GM04503 (cell line): ENCODE results near the gene RHOV.

Experiments
- DNase-seq: peaks from one replicate; pipeline ENCODE4 v3.0.0-alpha.2; 2012; ENCODE audit warnings: low read depth

The RHOV gene

DNA sequence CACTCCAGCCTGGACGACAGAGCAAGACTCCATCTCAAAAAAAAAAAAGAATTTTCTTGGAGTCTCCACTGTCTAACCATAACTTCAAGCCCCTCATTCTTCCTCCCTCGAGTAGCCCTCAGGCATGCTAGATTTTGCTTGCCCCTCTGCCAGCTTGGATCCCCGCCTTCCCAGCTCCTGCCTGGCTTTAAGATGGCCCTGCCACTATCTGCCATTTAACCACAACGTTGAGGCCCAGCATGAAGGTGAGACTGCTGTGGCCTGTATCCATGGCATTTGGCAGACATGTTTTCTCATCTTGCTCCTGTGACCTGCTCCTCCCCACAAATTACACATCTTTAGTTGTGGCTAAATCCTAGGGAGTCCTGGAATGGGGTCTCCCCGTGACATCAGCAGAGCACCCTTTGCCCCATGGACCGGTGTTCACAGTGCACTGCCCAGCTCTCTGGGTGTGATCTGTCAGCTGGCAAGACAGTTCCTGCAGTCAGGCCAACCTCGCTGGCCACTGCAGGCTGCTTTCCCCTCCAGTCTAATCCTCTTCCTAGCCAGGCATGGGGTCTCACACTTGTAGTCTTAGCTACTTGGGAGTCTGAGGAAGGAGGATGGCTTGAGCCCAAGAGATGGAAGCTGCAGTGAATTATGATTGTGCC lies 30.6 kb upstream of the RHOV start:
- DNase-seq = no peak

DNA sequence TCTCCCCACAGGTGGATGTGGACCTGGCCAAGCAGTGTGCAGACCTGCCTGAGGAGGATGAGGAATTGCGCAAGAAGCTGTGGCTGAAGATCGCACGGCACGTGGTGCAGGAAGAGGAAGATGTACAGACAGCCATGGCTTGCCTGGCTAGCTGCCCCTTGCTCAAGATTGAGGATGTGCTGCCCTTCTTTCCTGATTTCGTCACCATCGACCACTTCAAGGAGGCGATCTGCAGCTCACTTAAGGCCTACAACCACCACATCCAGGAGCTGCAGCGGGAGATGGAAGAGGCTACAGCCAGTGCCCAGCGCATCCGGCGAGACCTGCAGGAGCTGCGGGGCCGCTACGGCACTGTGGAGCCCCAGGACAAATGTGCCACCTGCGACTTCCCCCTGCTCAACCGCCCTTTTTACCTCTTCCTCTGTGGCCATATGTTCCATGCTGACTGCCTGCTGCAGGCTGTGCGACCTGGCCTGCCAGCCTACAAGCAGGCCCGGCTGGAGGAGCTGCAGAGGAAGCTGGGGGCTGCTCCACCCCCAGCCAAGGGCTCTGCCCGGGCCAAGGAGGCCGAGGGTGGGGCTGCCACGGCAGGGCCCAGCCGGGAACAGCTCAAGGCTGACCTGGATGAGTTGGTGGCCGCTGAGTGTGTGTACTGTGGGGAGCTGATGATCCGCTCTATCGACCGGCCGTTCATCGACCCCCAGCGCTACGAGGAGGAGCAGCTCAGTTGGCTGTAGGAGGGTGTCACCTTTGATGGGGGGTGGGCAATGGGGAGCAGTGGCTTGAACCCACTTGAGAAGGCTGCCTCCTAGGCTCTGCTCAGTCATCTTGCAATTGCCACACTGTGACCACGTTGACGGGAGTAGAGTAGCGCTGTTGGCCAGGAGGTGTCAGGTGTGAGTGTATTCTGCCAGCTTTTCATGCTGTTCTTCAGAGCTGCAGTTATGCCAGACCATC lies 28.8 kb upstream of the RHOV start:
- DNase-seq = no peak

DNA sequence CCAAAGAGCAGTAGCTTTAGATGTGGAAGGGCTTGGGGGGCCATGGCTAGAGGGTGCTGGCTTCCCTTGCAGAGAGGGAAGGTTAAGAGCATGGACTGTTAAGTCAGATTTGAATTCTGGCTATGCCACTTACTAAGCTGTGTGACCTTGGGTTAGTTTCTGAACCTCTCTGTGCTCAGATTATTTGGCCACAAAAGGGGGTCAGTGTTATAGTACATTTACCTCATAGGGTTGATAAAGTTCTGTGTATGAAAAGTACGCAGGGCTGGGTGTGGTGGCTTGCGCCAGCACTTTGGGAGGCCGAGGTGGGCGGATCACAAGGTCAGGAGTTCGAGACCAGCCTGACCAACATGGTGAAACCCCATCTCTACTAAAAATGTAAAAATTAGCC lies 27.0 kb upstream of the RHOV start:
- DNase-seq = no peak

DNA sequence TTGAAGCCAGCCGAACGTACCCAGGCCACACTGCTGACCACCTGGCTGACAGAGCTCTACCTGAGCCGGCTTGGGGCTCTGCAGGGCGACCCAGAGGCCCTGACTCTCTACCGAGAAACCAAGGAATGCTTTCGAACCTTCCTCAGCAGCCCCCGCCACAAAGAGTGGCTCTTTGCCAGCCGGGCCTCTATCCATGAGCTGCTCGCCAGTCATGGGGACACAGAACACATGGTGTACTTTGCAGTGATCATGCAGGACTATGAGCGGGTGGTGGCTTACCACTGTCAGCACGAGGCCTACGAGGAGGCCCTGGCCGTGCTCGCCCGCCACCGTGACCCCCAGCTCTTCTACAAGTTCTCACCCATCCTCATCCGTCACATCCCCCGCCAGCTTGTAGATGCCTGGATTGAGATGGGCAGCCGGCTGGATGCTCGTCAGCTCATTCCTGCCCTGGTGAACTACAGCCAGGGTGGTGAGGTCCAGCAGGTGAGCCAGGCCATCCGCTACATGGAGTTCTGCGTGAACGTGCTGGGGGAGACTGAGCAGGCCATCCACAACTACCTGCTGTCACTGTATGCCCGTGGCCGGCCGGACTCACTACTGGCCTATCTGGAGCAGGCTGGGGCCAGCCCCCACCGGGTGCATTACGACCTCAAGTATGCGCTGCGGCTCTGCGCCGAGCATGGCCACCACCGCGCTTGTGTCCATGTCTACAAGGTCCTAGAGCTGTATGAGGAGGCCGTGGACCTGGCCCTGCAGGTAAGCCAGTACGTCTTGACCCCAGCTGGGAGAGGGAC lies 26.4 kb upstream of the RHOV start:
- DNase-seq = no peak

DNA sequence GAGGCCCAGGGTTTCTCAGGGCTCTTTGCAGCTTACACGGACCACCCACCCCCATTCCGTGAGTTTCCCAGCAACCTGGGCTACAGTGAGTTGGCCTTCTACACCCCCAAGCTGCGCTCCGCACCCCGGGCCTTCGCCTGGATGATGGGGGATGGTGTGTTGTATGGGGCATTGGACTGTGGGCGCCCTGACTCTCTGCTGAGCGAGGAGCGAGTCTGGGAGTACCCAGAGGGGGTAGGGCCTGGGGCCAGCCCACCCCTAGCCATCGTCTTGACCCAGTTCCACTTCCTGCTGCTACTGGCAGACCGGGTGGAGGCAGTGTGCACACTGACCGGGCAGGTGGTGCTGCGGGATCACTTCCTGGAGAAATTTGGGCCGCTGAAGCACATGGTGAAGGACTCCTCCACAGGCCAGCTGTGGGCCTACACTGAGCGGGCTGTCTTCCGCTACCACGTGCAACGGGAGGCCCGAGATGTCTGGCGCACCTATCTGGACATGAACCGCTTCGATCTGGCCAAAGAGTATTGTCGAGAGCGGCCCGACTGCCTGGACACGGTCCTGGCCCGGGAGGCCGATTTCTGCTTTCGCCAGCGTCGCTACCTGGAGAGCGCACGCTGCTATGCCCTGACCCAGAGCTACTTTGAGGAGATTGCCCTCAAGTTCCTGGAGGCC lies 25.6 kb upstream of the RHOV start:
- no peak for DNase-seq

DNA sequence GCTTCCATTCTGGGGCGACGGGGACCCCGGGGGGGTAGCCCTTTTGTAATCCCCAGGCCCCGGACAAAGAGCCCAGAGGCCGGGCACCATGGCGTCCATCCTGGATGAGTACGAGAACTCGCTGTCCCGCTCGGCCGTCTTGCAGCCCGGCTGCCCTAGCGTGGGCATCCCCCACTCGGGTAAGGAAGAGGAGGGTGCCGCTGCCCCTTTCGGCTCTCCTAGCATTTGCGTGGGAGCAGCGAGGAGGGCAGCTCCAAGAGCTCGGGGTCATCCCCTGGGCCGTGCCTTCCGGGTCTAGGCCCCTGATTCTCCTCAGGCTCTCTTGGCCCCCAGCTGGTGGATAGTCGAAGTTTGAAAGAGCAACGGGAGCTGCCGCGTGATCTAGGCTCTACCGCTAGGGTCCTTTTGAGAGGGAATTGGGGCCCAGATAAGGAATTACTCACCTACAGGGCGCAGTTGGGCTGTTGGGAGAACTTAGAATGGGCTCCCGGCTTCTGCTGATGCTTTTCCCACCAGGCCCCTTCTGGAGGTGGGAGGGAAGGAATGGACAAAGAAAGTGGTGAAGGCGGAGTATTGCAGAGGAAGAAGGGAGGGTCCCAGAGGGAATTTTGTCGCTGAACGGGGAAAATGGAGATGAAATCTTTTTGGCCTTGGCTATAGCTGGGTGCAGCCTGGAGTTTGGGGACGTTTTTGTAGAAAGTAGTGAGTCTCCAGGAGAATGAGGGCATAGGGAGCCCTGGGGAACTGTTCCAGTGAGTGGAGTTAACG lies 20.8 kb upstream of the RHOV start:
- peak; percentile 43 for DNase-seq

DNA sequence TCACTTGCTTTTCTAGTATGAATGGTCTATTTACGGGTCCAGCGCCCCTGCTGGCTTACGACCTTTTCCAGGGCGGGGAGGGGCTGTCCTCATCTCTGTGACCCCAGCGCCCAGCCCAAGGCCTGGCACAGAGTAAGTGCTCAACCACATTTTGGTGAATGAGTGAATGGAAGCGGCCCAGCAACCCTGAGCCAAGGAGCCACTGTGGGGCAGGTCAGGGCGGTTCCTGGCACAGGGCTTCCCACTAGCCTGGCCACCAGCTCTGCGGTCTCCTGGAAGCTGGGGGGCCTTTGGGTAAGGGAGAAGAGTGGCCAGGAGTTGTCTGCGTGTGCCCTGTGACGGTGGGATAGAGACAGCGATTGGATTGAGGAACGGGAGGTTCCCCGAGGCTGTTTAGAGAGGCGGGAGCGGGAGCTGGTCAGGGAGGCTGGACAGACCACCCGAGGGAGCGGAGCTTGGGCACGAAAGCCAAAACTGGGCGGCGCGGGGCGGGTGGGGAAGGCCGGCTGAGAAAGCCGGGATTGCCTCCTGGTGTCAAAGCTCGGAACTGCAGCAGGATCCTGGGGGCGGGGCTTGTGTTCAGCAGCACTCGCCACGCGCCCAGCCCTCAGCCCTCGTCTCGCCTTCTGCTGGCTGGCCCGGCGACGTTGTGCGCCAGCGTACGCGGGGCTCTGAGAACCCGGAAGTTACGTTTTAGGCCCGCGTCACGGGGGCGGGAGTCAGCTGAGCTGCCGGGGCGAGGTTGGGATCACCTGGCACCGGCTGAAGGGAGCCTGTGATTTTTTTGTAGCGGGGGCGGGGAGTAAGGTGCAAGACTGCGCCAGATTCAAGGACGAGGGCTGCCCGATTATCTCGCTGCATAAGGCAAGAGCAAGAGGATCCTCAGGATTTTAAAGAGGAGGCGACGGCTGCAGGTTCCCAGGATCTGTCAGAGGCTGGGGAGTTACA lies 20.0 kb upstream of the RHOV start, which contains the start of gene VPS18:
Gene VPS18 (plus strand): TSS at position 718 of the 948 bp plus-strand sequence. CDS start 319 bp downstream, outside the sequence.
- DNase-seq = peak; percentile 65

DNA sequence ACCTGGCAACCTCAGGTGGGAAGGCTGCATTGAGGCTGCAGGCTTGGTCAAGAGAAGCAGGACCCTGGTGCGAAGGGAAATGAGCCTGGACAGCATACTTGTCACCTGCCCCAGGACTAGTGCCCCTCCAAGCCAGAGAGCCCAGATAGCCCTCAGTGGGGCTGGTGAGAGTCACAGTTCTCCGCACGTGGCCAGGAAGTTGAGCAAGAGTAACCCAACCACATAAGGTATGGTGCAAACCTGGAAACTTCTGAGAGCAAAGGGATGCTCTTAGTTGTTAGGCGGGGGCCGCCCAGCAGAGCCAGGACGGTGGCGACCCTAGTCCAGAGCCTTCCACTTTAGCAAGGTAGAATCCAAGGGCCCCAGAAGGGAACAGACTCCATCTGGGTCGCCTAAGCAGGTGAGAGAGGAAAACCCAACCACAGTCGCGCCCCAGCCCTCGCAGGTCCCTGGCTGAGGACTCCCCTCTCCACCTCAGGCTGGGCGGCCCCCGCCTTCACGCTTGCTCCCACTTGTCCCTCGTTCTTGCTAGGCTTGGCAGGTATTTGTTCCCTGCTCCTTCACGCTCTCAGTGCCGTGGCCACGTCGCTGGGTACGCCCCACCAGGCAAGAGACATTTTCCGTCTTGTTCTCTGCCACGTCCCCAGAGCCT lies 19.1 kb upstream of the RHOV start:
- DNase-seq = no peak

DNA sequence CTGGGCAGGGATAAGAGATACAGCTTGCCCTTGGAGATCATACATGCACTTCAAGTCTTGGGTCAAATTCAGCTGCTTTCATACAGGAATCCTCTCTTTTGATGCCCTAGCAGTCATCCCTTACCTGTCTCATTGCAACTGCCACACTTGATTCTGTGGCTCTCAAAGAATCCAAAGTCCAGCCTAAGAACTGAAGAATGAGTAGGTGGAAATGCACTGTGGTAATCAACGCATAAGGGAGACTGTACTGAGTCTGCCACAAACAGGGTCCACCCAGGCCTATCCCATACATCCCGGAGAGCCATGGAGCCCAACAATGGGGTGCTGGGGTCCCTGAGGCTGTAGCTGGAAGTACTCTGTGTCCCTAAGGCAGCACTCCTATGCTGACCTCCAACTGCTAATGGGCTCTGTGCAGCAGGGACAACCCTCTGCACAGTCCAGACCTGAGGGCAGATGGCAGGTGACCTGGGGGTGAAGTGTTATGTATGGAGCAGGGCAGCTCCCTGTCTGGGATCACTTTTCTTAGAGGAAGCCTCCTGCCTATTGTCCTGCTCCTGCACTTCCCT lies 18.5 kb upstream of the RHOV start:
- DNase-seq = no peak

DNA sequence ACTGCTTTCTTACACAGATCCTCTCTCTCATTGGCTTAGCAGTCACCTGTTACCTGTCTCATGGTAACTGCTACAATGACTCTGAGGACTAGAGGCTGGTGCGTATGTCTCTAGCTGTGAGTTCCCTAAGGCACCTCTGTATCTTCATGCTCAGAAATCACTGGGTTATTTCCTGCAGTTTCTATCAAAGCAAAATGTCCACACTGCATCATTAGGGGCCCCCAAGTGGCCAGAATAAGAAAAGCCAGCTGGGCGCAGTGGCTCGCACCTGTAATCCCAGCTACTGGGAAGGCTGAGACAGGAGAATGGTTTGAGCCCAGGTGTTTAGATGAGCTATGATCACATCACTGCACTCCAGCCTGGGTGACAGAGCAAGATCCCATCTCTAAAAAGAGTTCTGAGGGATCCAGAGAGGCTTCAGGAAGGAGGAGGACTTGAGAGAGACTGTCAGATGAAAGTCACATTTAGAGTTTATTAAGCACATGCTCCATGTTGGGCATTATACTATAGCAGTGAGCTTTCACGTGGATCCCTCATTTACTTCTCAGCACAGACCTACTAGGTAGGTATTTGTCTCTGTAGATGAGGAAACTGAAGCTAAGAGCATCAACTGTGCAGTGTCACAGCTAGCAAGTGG lies 17.9 kb upstream of the RHOV start:
- no peak for DNase-seq

DNA sequence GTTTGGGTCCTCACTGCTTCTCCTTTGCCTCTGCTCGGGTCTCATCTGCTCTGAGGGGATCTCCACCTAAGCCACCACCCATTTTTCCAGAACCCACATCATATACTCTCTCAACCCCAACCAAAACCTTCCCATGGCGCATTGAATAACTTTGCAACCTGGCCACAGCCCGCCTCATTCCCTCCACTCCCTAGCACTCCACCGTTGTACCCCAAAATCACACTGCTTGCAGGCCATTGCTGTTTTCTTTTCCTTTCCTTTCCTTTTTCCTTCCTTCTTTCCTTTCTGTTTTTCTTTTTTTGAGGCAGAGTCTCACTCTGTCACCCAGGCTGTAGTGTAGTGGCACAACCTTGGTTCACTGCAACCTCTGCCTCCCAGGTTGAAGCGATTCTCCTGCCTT lies 17.1 kb upstream of the RHOV start:
- no peak for DNase-seq

DNA sequence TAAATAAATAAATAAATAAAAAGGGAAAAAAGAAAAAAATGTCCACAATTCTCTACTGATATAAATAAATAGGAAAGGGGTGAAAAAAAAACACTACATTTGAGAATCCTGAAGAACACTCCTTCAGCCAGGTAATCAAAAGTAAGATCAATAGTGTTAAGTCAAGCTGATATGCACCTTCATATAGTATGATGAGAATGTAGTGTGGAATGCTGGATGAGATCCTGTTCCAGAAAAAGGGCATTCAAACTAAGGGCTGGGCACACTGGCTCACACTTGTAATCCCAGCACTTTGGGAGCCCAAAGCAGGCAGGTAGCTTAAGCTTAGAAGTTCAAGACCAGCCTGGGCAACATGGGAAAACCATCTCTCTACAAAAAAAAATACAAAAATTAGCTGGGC lies 15.1 kb upstream of the RHOV start:
- DNase-seq = no peak

DNA sequence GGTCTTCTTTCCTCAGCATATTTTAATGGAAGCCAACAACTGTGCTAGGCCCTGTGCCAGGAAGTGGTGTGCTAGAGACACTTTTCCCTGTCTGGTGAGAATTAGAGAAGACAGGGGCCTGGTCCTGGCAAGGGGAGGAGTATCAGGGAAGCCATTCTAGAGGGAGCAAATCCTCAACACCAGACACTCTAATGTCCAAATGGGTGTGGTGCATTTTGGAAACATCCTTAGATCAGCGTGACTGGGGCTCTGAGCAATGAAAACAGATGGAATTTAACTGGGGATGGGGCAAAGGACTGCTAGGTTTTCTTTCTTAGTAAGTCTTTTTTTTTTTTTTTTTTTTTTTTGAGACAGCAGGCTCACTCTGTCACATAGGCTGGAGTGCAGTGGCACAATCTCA lies 12.6 kb upstream of the RHOV start:
- no peak for DNase-seq

DNA sequence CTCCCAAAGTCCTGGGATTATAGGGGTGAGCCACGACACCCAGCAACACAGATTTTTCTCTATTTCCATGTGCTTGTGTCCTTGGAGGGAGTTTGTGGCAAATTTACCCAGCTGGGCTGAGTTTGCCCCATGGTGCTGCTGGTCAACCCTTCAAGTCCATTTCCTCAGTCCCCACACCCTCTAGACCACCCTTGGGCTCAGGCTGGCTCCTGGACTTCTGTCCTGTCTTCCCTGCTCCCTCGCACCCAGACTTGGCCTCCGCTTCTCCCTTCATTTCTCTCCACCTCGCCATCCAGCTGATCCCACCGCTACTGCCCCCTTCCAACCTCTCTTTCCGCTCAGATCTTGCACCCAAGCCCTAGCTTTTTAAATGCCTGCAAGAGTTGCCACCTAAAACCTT lies 7.3 kb upstream of the RHOV start:
- DNase-seq = no peak

DNA sequence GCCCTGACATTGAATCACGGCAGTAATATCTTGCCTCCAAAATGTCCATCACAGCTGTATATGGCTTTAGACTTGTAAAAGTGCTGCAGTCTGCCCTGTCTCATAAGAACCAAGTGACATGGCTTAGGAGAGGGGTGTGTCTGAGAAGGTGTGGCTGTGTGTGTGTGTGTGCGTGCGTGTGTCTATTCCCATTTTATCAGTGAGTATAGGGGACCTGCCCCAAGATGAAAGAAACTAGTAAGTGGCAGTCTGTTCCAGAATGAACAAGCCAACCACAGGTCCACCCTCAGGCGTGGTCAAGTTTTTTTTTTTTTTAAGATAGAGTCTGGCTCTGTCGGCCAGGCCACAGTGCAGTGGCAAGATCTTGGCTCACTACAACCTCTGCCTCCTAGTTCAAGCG lies 5.6 kb upstream of the RHOV start:
- DNase-seq = no peak

DNA sequence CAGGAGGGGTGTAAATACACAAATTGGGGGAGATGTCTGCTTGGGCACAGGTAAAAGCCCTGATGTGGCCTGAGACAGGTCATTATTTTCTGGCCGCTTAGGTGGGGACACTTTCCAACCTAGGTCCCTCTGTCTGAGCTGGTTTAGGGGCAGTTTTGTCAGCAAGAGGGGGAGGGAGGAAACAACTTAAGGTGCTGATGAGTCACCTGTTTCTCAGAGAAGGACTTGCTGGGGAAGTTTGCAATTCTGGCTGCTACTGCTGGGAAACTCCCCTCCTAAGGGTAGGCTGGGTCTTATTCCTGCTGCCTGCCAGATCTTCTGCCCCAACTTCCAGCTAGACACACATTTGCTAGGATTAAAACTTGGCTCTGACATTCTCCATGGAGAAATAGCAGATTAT lies 4.8 kb upstream of the RHOV start:
- no peak for DNase-seq

DNA sequence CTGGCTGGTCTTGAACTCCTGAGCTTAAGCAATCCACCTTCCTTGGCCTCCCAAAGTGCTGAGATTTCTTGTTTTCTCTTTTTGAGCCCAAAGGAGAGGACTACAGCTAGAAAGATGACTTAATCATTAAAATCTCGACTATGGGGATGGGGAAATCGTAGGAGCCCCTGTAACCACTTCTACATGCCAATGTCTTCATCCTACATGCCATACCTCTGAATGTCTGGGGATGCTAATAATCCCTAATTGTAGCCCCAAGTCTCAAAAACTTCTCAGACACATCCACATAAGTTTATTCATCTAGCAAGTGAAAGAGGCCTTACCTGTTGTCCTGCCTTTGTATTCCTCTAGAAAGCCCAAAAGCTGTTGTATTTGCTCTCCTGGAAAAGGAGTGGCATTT lies 3.7 kb upstream of the RHOV start:
- no peak for DNase-seq

DNA sequence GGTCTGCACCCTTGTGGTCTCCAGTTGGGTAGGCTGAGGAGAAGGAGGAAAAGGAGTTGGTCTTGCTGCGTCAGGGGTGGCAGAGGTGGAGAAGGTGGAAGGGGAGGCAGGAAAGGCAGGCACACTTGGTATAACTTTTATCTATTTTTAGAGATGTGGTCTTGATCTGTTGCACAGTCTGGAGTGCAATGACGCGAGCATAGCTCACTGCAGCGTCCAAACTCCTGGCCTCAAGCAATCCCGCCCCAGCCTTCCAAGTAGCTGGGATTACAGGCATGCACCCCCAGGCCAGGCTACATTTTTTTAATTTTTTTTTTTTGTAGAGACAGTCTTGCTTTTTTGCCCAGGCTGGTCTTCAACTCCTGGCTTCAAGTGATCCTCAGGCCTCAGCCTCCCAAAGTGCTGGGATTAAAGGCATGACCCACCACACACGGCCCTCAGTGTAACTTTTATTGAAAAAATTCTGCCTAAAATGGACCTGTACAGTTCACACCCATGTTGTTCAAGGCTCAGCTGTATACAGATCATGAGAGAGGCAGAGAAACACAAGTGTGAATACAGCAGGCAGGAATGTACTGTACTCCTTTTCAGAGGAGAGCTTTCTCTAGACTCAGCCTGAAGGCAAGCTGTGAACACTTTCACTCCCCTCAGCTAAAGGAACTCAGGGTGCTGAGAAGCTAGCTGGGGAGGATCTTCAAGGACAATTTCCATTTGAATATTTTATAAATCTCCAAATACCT lies 2.1 kb upstream of the RHOV start:
- no peak for DNase-seq
